Thyroid gland (tissue), 4 donors: ENCODE data around the gene PRPF18. TPM values are rescaled to one million over a fixed set of nuclear protein-coding genes. Genes with fewer than 3 reads are reported as not detected.

Source experiments
- DNase-seq, 2 donors: peaks; one replicate each; pipeline ENCODE4 v3.0.0-alpha.2; 2019
- H3K27ac ChIP-seq, 3 donors: fragments of 200-600 bp; sonication (generic); 1 replicate in 2 of 3; 2 replicates in 1 of 3; pipeline ENCODE4 v1.5.1; 2016 to 2019; ENCODE audit warnings: mild to moderate bottlenecking in 1 of 3, moderate library complexity in 1 of 3
- H3K27me3 ChIP-seq: fragments of 200-600 bp; sonication (generic); one replicate; pipeline ENCODE4 v1.5.1; 2019
- H3K36me3 ChIP-seq, 2 donors: fragments of 200-600 bp; sonication (generic); one replicate each; pipeline ENCODE4 v1.5.1; 2016 to 2019
- H3K4me1 ChIP-seq, 2 donors: fragments of 200-600 bp; sonication (generic); one replicate each; pipeline ENCODE4 v1.5.1; 2017 to 2019
- H3K4me3 ChIP-seq, 3 donors: fragments of 200-600 bp; sonication (generic); replicated peaks in 1 of 3; 1 replicate in 2 of 3; 2 replicates in 1 of 3; pipeline ENCODE4 v1.5.1; 2016; ENCODE audit warnings: mild to moderate bottlenecking in 1 of 3
- H3K9me3 ChIP-seq: fragments of 200-600 bp; sonication (generic); one replicate; pipeline ENCODE4 v1.5.1; 2017
- CTCF ChIP-seq, 6 experiments: fragments of 200-600 bp in 3 of 6; fragments of 450-650 bp in 3 of 6; sonication (generic) in 3 of 6; IDR thresholded peaks; one replicate each; pipeline ENCODE4 v1.5.1; 2016 to 2019; ENCODE audit warnings: antibody characterized with exemption in 6 of 6, mild to moderate bottlenecking in 2 of 6, inconsistent platforms in 1 of 6, moderate library complexity in 1 of 6
- POLR2A ChIP-seq, 2 donors: fragments of 450-650 bp; IDR thresholded peaks; one replicate each; pipeline ENCODE4 v1.6.1; 2017; ENCODE audit warnings: antibody characterized with exemption in 2 of 2, mild to moderate bottlenecking in 2 of 2, moderate library complexity in 1 of 2
- WGBS, 2 donors: methylation state at CpG; one replicate each; pipeline ENCODE4 v1.1.5; 2017; 5-methylcytosine and 5-hydroxymethylcytosine counted together
- intact Hi-C: fragments of 100-400 bp; cut with DNase I; formaldehyde crosslinking; loops from one replicate; pipeline ENCODE4 v1.15.1; 2023
- total RNA-seq, 4 donors: library from RNA; depleted of rRNA; stranded (reverse); fragments of >200 nt; gene quantifications; one replicate each; pipeline ENCODE4 v1.2.3, GENCODE V29; 2016

Gene PRPF18
- total RNA-seq, 4 donors from 2014 or later, result 38.1 to 58.8 (median 48.5) TPM

GRCh38 chr10:13627459-13628310, 40.9 kb downstream of the PRPF18 start:
- Histone ChIP-seq H3K27me3 (no peaks in the 10 kb centered on the region), H3K27ac (peak overlapping the region in 1 of 3 donors; percentile 52), H3K36me3 (peaks cover 0 to 4% of the 10 kb centered on the region in 2 donors), H3K4me3 (no peak overlapping the region), H3K9me3 (no peaks in the 10 kb centered on the region), H3K4me1 (peaks cover 18 to 27% of the 10 kb centered on the region in 2 donors)
- 95 to 98% methylated on average over 7 of the region's 7 CpGs for WGBS, 2 donors
- intact Hi-C loops, result no loop called here
- TF ChIP-seq CTCF (IDR thresholded peaks at IDR 0.05), result no peak
- DNase-seq, result no peak

- Histone ChIP-seq H3K36me3 (peaks cover 0 to 4% of the 10 kb centered on the region in 2 donors), H3K4me1 (peaks cover 18 to 26% of the 10 kb centered on the region in 2 donors), H3K9me3 (no peaks in the 10 kb centered on the region), H3K27ac (peak overlapping the region; percentile 21 to 52 (median 43)), H3K27me3 (no peaks in the 10 kb centered on the region), H3K4me3 (no peak overlapping the region)
- intact Hi-C loops, result no loop called here
- WGBS, 2 donors, result 46 to 58% methylated on average over 7 of the region's 7 CpGs
- no peak for DNase-seq
- TF ChIP-seq POLR2A (IDR thresholded peaks at IDR 0.05) (no peak), CTCF (IDR thresholded peaks at IDR 0.05) (no peak)
Measured at GRCh38 chr10:13628661-13629060, 41.9 kb downstream of the PRPF18 start.

GRCh38 chr10:13629116-13629515, 42.4 kb downstream of the PRPF18 start:
- Histone ChIP-seq H3K27ac (peak overlapping the region in 2 of 3 donors; percentile 43 to 52), H3K4me1 (peaks cover 18 to 23% of the 10 kb centered on the region in 2 donors)
- WGBS, 2 donors, result 31 to 43% methylated on average over 2 of the region's 2 CpGs

GRCh38 chr10:13630231-13630630, 43.5 kb downstream of the PRPF18 start:
- no peak overlapping the region for H3K4me3 ChIP-seq
- intact Hi-C loops, result no loop called here
- no peak for DNase-seq
- H3K27me3 ChIP-seq, result no peaks in the 10 kb centered on the region
- peak overlapping the region in 2 of 3 donors; percentile 34 to 52 for H3K27ac ChIP-seq
- peaks cover 18 to 23% of the 10 kb centered on the region in 2 donors for H3K4me1 ChIP-seq
- no peaks in the 10 kb centered on the region for H3K9me3 ChIP-seq
- no peak for TF ChIP-seq POLR2A (IDR thresholded peaks at IDR 0.05)
- no peak for TF ChIP-seq CTCF (IDR thresholded peaks at IDR 0.05)
- H3K36me3 ChIP-seq, result peaks cover 0 to 4% of the 10 kb centered on the region in 2 donors

More at GRCh38 chr10:13629116-13629515, 42.4 kb downstream of the PRPF18 start:
- peak; percentile 16 to 51 for DNase-seq
- peaks cover 0 to 4% of the 10 kb centered on the region in 2 donors for H3K36me3 ChIP-seq
- H3K4me3 ChIP-seq, result no peak overlapping the region
- H3K27me3 ChIP-seq, result no peaks in the 10 kb centered on the region
- intact Hi-C loops, result no loop called here
- no peaks in the 10 kb centered on the region for H3K9me3 ChIP-seq
- TF ChIP-seq POLR2A (IDR thresholded peaks at IDR 0.05) (no peak), CTCF (IDR thresholded peaks at IDR 0.05) (no peak)

GRCh38 chr10:13631594-13631993, 44.8 kb downstream of the PRPF18 start:
- intact Hi-C loops, result no loop called here
- Histone ChIP-seq H3K4me3 (no peak overlapping the region), H3K27ac (no peak overlapping the region), H3K36me3 (peaks cover 0 to 4% of the 10 kb centered on the region in 2 donors), H3K4me1 (peaks cover 18 to 23% of the 10 kb centered on the region in 2 donors), H3K9me3 (no peaks in the 10 kb centered on the region), H3K27me3 (no peaks in the 10 kb centered on the region)
- TF ChIP-seq POLR2A (IDR thresholded peaks at IDR 0.05) (no peak), CTCF (IDR thresholded peaks at IDR 0.05) (no peak)
- WGBS, 2 donors, result 94 to 95% methylated on average over 6 of the region's 6 CpGs
- DNase-seq, result no peak
